OCI-LY7 (cell line): Measurements from ENCODE around the gene RSKR. TPM values are rescaled to one million over a fixed set of nuclear protein-coding genes. Genes with fewer than 3 reads are reported as not detected.

Experiments
- BruUV-seq: library from RNA; stranded (reverse); fragments of 400-500 nt; replicated peaks from 2 replicates; lab custom pipeline; 2021; lab: Mats Ljungman, UMichigan
- CTCF ChIA-PET: fragments of 300-600 bp; sonication (Branson Sonifier 250); formaldehyde crosslinking; loops from one replicate; lab custom pipeline; 2022; ENCODE audit warnings: antibody characterized with exemption; ENCODE audit not compliant: unreplicated experiment; lab: Charles Lee
- POLR2A ChIA-PET: fragments of 300-600 bp; sonication (Branson Sonifier 250); formaldehyde crosslinking; loops from one replicate; lab custom pipeline; 2022; ENCODE audit warnings: antibody characterized with exemption; lab: Charles Lee
- DNase-seq: peaks from one replicate; pipeline ENCODE4 v3.0.0-alpha.2; 2015; ENCODE audit warnings: low spot score
- H2AFZ ChIP-seq: fragments of 200-600 bp; sonication (generic), shearing (Covaris generic); 2 replicates; pipeline ENCODE4 v1.6.1; 2014; ENCODE audit warnings: mild to moderate bottlenecking, antibody characterized with exemption, low read length, moderate library complexity
- H3K27ac ChIP-seq: fragments of 200-600 bp; sonication (generic); 2 replicates; pipeline ENCODE4 v1.5.1; 2014; ENCODE audit warnings: mixed run types, low read depth, mild to moderate bottlenecking, moderate library complexity, low read length, inconsistent platforms; ENCODE audit not compliant: poor library complexity, severe bottlenecking
- H3K36me3 ChIP-seq: fragments of 200-600 bp; sonication (generic); 2 replicates; pipeline ENCODE4 v1.6.1; 2014; ENCODE audit warnings: mild to moderate bottlenecking, antibody characterized with exemption, low read length, moderate library complexity, mixed read lengths; ENCODE audit not compliant: insufficient read depth
- H3K4me1 ChIP-seq: fragments of 200-600 bp; sonication (generic); 2 replicates; pipeline ENCODE4 v1.5.1; 2014; ENCODE audit warnings: mild to moderate bottlenecking, low read length; ENCODE audit not compliant: insufficient read depth, poor library complexity, severe bottlenecking
- H3K4me2 ChIP-seq: fragments of 200-600 bp; sonication (generic); 2 replicates; pipeline ENCODE4 v1.6.1; 2014; ENCODE audit warnings: mild to moderate bottlenecking, low read length
- H3K4me3 ChIP-seq: fragments of 200-600 bp; sonication (generic); 2 replicates; pipeline ENCODE4 v1.5.1; 2014; ENCODE audit warnings: mild to moderate bottlenecking, low read depth, low read length; ENCODE audit not compliant: poor library complexity, severe bottlenecking
- H3K79me2 ChIP-seq: fragments of 200-600 bp; sonication (generic); 2 replicates; pipeline ENCODE4 v1.6.1; 2016; ENCODE audit warnings: low read depth, mild to moderate bottlenecking, low read length, moderate library complexity, mixed read lengths; ENCODE audit not compliant: insufficient read depth
- H3K9me2 ChIP-seq: fragments of 200-600 bp; sonication (generic); 2 replicates; pipeline ENCODE4 v1.6.1; 2016; ENCODE audit warnings: mild to moderate bottlenecking, low read length, mixed read lengths; ENCODE audit not compliant: insufficient read depth
- H3K9me3 ChIP-seq: fragments of 200-600 bp; sonication (generic); 2 replicates; pipeline ENCODE4 v1.6.1; 2014; ENCODE audit warnings: mild to moderate bottlenecking, mixed run types, low read length, mixed read lengths
- H4K20me1 ChIP-seq: fragments of 200-600 bp; sonication (generic); 2 replicates; pipeline ENCODE4 v1.6.1; 2014; ENCODE audit warnings: mild to moderate bottlenecking, antibody characterized with exemption, low read length, moderate library complexity, mixed read lengths; ENCODE audit not compliant: insufficient read depth
- CTCF ChIP-seq: fragments of 200-600 bp; sonication (generic); conservative IDR thresholded peaks from 2 replicates; pipeline ENCODE4 v1.5.1; 2014; ENCODE audit warnings: mild to moderate bottlenecking, antibody characterized with exemption, low read length, moderate library complexity, mixed read lengths
- EZH2phosphoT487 ChIP-seq: fragments of 200-600 bp; sonication (generic); IDR thresholded peaks from 2 replicates; pipeline ENCODE4 v1.6.1; 2018; ENCODE audit warnings: low read depth, borderline replicate concordance, mild to moderate bottlenecking, mixed run types, antibody characterized with exemption, low read length, moderate library complexity, mixed read lengths
- intact Hi-C: fragments of 100-400 bp; cut with micrococcal nuclease; formaldehyde crosslinking; loops from one replicate; pipeline ENCODE4 v1.10.0; 2022; ENCODE audit not compliant: unreplicated experiment
- total RNA-seq, 2 experiments: library from RNA; depleted of rRNA in 1 of 2; stranded (reverse); fragments of >200 nt in 1 of 2; shearing (Covaris generic) in 1 of 2; gene quantifications; 2 replicates each; pipeline ENCODE4 v1.2.3, GENCODE V29; 2014 to 2022

The RSKR gene
- total RNA-seq, 2 experiments from 2014 or later, result 30.4 to 59.6 TPM

DNA sequence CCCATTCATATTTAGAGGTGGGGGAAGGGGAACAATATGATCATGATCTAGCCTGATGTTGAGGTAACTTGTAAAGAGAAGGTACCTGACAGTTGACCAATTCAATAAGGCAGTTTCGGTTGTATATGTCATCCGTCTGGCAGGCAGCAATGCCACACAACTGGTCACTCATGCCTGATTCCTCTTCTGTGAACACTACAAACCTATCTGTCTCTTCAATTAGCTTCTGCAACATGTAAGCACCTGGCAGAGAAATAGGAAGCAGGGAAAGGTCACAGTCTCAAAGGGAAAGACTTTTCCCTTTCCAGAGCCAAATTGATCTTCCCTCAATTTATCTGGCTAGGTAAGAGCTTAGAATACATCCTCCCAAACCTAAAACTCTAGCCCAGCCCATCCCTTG, 10.2 kb upstream of the RSKR start:
- TF ChIP-seq EZH2phosphoT487 (no peak), CTCF (no peak)
- POLR2A ChIA-PET, result interaction anchor here (0.8 to 0.9 kb wide), 2 partner anchors 11 to 121 kb away, joined by 3 to 5 read pairs; no protein-coding TSS in a partner anchor
- intact Hi-C loops, result loop anchor here (10.0 kb wide), 1 partner anchor 61 kb away; no protein-coding TSS in a partner anchor
- Histone ChIP-seq H3K9me3 (no peaks in the 10 kb centered on the region), H2AFZ (no peak overlapping the region), H3K79me2 (no peaks in the 10 kb centered on the region), H3K4me1 (peaks cover 13% of the 10 kb centered on the region), H3K36me3 (peaks cover 95% of the 10 kb centered on the region), H3K4me3 (no peak overlapping the region), H4K20me1 (no peaks in the 10 kb centered on the region), H3K4me2 (peak overlapping the region; percentile 15; the same call in 1 of the 2 replicates), H3K27ac (peak overlapping the region; percentile 42), H3K9me2 (no peaks in the 10 kb centered on the region)
- CTCF ChIA-PET, result no interaction called here
- peak; percentile 64 for DNase-seq
- BruUV-seq, result no TSS peak

- H3K4me1 ChIP-seq, result peaks cover 13% of the 10 kb centered on the region
- H3K4me3 ChIP-seq, result no peak overlapping the region
- no peaks in the 10 kb centered on the region for H3K9me2 ChIP-seq
- no peak overlapping the region for H2AFZ ChIP-seq
- H3K79me2 ChIP-seq, result no peaks in the 10 kb centered on the region
- CTCF ChIA-PET, result no interaction called here
- H3K27ac ChIP-seq, result peak overlapping the region; percentile 42
- no peaks in the 10 kb centered on the region for H3K9me3 ChIP-seq
- TF ChIP-seq EZH2phosphoT487, result no peak
- no peak for TF ChIP-seq CTCF
- H3K36me3 ChIP-seq, result peaks cover 97% of the 10 kb centered on the region
- intact Hi-C loops, result loop anchor here (10.0 kb wide), 1 partner anchor 61 kb away; no protein-coding TSS in a partner anchor
- H4K20me1 ChIP-seq, result no peaks in the 10 kb centered on the region
- DNase-seq, result no peak
- POLR2A ChIA-PET, result no interaction called here
- BruUV-seq, result no TSS peak
- 0 out of 2 replicates have a peak overlapping the region, but pooled peaks have one; percentile 15 for H3K4me2 ChIP-seq
Observed at GRCh38 chr17:28623696-28624095, 9.7 kb upstream of the RSKR start.

GRCh38 chr17:28622186-28622585, 8.2 kb upstream of the RSKR start:
- no TSS peak for BruUV-seq
- Histone ChIP-seq H2AFZ (no peak overlapping the region), H3K4me3 (no peak overlapping the region), H3K4me2 (no peak overlapping the region), H3K9me2 (no peaks in the 10 kb centered on the region), H3K79me2 (no peaks in the 10 kb centered on the region), H3K27ac (no peak overlapping the region), H3K9me3 (no peaks in the 10 kb centered on the region), H3K4me1 (peaks cover 13% of the 10 kb centered on the region), H3K36me3 (peaks cover 97% of the 10 kb centered on the region), H4K20me1 (no peaks in the 10 kb centered on the region)
- intact Hi-C loops, result loop anchor here (10.0 kb wide), 1 partner anchor 63 kb away; no protein-coding TSS in a partner anchor
- TF ChIP-seq EZH2phosphoT487, result no peak
- no peak for TF ChIP-seq CTCF
- ChIA-PET CTCF (no interaction called here), POLR2A (no interaction called here)
- DNase-seq, result no peak
